Astrocyte (in vitro differentiated cells and primary cell): Measurements from ENCODE around the gene TBCA. TPM values are rescaled to one million over a fixed set of nuclear protein-coding genes. Genes with fewer than 3 reads are reported as not detected.

ENCODE experiments used
- DNase-seq: peaks from one replicate; pipeline ENCODE4 v3.0.0-alpha.2; 2010; ENCODE audit warnings: low read depth
- FAIRE-seq: peaks from 2 replicates; lab custom pipeline; 2011; peaks lifted over from hg19 to GRCh38; lab: Jason Lieb, UNC
- H2AFZ ChIP-seq: 2 replicates; pipeline ENCODE4 v1.6.0; 2012; ENCODE audit warnings: low read depth, low read length, inconsistent platforms
- H3K27ac ChIP-seq: 2 replicates; pipeline ENCODE4 v1.5.1; 2011; ENCODE audit warnings: low read depth, low read length, inconsistent platforms
- H3K27me3 ChIP-seq: 2 replicates; pipeline ENCODE4 v1.6.0; 2011; ENCODE audit warnings: low read length, inconsistent platforms; ENCODE audit not compliant: insufficient read depth
- H3K36me3 ChIP-seq: 2 replicates; pipeline ENCODE4 v1.5.1; 2011; ENCODE audit warnings: low read length, inconsistent platforms; ENCODE audit not compliant: insufficient read depth
- H3K4me1 ChIP-seq: 2 replicates; pipeline ENCODE4 v1.5.1; 2011; ENCODE audit warnings: low read length, inconsistent platforms; ENCODE audit not compliant: insufficient read depth
- H3K4me2 ChIP-seq: 2 replicates; pipeline ENCODE4 v1.6.0; 2012; ENCODE audit warnings: low read length, inconsistent platforms
- H3K4me3 ChIP-seq: 2 replicates; pipeline ENCODE4 v1.5.1; 2011; ENCODE audit warnings: low read depth, mild to moderate bottlenecking, low read length, inconsistent platforms; ENCODE audit not compliant: insufficient read depth
- H3K79me2 ChIP-seq: 2 replicates; pipeline ENCODE4 v1.6.0; 2012; ENCODE audit warnings: mild to moderate bottlenecking, low read length, inconsistent platforms; ENCODE audit not compliant: insufficient read depth
- H3K9ac ChIP-seq: 2 replicates; pipeline ENCODE4 v1.6.0; 2012; ENCODE audit warnings: mild to moderate bottlenecking, low read length, inconsistent platforms
- H3K9me3 ChIP-seq: 2 replicates; pipeline ENCODE4 v1.5.1; 2012; ENCODE audit warnings: low read depth, mild to moderate bottlenecking, low read length, inconsistent platforms; ENCODE audit not compliant: insufficient read depth
- H4K20me1 ChIP-seq: 2 replicates; pipeline ENCODE4 v1.6.0; 2012; ENCODE audit warnings: low read length, inconsistent platforms; ENCODE audit not compliant: insufficient read depth
- H3K27ac Mint-ChIP-seq: one replicate; pipeline ENCODE4 v1.8.0; 2021; ENCODE audit warnings: mild to moderate bottlenecking, mixed read lengths; ENCODE audit not compliant: unreplicated experiment
- H3K27me3 Mint-ChIP-seq: one replicate; pipeline ENCODE4 v1.8.0; 2021; ENCODE audit warnings: low read depth, mixed read lengths; ENCODE audit not compliant: unreplicated experiment
- H3K36me3 Mint-ChIP-seq: one replicate; pipeline ENCODE4 v1.8.0; 2021; ENCODE audit warnings: low read depth, mixed read lengths; ENCODE audit not compliant: unreplicated experiment
- H3K4me1 Mint-ChIP-seq: one replicate; pipeline ENCODE4 v1.8.0; 2021; ENCODE audit warnings: low read depth, mixed read lengths; ENCODE audit not compliant: unreplicated experiment
- H3K4me3 Mint-ChIP-seq: one replicate; pipeline ENCODE4 v1.8.0; 2021; ENCODE audit warnings: mild to moderate bottlenecking, moderate library complexity, mixed read lengths; ENCODE audit not compliant: unreplicated experiment
- H3K9me3 Mint-ChIP-seq: one replicate; pipeline ENCODE4 v1.8.0; 2021; ENCODE audit warnings: mild to moderate bottlenecking, mixed read lengths; ENCODE audit not compliant: unreplicated experiment
- EZH2 ChIP-seq: IDR thresholded peaks from 2 replicates; pipeline ENCODE4 v1.6.1; 2012; ENCODE audit warnings: mild to moderate bottlenecking, low read length, inconsistent platforms; ENCODE audit not compliant: insufficient read depth
- total RNA-seq: library from RNA; stranded (reverse); gene quantifications from 2 replicates; pipeline ENCODE4 v1.2.1, GENCODE V29; 2021
- TF ChIP-seq, protein P1 (sequence below): IDR thresholded peaks from 2 replicates; pipeline ENCODE4 v1.5.1; 2011; ENCODE audit warnings: low read depth, mild to moderate bottlenecking, inconsistent platforms, low read length, moderate library complexity; ENCODE audit not compliant: insufficient read depth

TBCA gene
- total RNA-seq, 1 donor from 2014 or later: 207 TPM

DNA sequence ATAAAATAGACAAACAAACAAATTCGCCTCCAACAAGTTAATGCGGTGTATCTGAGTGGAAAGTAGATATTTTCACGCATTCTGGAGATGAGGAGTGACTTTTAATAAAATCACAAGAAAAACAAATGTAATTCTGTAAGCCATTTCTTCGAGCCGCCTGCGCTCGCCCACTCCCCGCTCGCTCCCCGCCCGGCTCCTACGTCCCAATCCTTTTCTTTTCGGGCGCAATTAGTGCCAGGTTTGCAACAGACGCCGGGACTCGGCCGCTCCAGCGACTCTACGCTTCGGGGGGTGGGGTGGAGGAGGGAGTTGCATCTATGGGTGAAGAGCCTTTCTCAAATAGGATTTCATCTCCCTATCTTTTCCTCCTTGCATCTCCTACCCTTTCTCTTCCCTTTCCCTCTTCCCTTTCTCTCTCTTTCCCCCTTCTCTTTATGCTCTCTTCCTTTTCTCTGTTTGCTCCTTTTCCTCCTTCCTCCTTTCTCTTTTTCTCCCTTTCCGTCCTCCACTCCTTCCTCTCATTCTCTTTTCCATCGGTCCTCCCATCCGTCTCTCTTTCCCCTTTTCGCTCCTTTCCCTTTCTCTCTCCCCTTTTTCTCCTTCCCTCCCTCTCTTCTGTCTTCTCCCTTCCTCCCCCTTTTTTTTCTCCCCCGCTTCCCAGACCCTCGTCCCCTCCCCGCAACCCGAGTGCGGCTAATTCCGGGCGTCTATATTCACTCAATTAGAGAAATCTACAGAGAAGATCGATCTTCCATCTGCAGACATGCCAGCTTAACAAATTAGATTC lies 131.6 kb downstream of the TBCA start:
- TF ChIP-seq, protein P1, sequence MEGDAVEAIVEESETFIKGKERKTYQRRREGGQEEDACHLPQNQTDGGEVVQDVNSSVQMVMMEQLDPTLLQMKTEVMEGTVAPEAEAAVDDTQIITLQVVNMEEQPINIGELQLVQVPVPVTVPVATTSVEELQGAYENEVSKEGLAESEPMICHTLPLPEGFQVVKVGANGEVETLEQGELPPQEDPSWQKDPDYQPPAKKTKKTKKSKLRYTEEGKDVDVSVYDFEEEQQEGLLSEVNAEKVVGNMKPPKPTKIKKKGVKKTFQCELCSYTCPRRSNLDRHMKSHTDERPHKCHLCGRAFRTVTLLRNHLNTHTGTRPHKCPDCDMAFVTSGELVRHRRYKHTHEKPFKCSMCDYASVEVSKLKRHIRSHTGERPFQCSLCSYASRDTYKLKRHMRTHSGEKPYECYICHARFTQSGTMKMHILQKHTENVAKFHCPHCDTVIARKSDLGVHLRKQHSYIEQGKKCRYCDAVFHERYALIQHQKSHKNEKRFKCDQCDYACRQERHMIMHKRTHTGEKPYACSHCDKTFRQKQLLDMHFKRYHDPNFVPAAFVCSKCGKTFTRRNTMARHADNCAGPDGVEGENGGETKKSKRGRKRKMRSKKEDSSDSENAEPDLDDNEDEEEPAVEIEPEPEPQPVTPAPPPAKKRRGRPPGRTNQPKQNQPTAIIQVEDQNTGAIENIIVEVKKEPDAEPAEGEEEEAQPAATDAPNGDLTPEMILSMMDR: no peak
- no peak for TF ChIP-seq EZH2
- no peak for DNase-seq

DNA sequence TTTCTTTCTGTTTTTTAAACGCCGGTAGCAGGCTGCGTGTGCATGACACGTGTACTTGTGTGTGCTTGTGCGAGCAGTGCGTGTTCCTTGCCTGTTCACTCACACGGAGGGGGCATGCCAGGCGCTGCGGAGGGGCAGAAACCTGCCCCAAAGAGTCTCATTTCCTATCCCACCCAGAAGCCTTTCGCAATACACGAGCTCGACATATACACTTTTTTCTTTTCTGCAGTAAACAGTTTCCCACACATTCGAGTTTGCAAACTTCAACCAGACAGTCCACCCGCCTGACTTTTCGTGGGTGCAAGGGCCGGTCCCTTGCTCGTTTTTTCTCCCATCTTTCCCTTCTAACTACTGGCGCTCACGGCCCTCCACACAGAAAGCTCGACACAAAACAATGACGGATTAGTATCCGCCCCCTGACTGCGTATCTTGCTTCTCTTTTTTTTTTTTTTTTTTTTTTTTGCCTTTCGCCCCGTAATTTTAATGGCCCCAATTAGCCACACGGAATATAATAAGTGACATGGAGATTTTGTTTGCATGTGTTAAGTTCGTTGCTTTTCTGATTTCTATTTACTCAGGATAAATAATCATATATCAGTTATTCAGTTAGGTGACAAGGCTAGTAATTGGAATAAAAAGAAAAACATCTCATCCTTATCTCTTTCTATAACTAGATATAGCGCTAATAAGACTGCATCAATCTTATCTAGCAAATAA lies 132.3 kb downstream of the TBCA start:
- peaks cover 2% of the 10 kb centered on the region for H3K4me1 Mint-ChIP-seq
- H3K4me3 Mint-ChIP-seq: peak overlapping the region; percentile 11
- Histone ChIP-seq H3K27me3 (peaks cover 98% of the 10 kb centered on the region), H3K4me3 (no peak overlapping the region), H3K79me2 (no peaks in the 10 kb centered on the region), H3K36me3 (no peaks in the 10 kb centered on the region), H2AFZ (no peak overlapping the region), H3K9ac (no peak overlapping the region), H3K4me2 (no peak overlapping the region), H3K4me1 (peaks cover 3% of the 10 kb centered on the region), H3K9me3 (no peaks in the 10 kb centered on the region), H4K20me1 (peaks cover 20% of the 10 kb centered on the region), H3K27ac (no peak overlapping the region)
- peaks cover 5% of the 10 kb centered on the region for H3K36me3 Mint-ChIP-seq
- peaks cover 9% of the 10 kb centered on the region for H3K9me3 Mint-ChIP-seq
- TF ChIP-seq EZH2: no peak
- TF ChIP-seq, protein P1: no peak
- no peak for FAIRE-seq
- peak overlapping the region; percentile 51 for H3K27ac Mint-ChIP-seq
- no peak for DNase-seq
- H3K27me3 Mint-ChIP-seq: peaks cover 87% of the 10 kb centered on the region

More for the DNA sequence above, 131.6 kb downstream of the TBCA start:
- H3K4me2 ChIP-seq: peak overlapping the region; percentile 27
- peaks cover 88% of the 10 kb centered on the region for H3K27me3 Mint-ChIP-seq
- peaks cover 98% of the 10 kb centered on the region for H3K27me3 ChIP-seq
- peak overlapping the region; percentile 76 for H3K4me3 Mint-ChIP-seq
- H3K9me3 ChIP-seq: no peaks in the 10 kb centered on the region
- peaks cover 20% of the 10 kb centered on the region for H4K20me1 ChIP-seq
- peaks cover 2% of the 10 kb centered on the region for H3K4me1 Mint-ChIP-seq
- peaks cover 3% of the 10 kb centered on the region for H3K4me1 ChIP-seq
- no peaks in the 10 kb centered on the region for H3K36me3 ChIP-seq
- no peaks in the 10 kb centered on the region for H3K79me2 ChIP-seq
- H3K9me3 Mint-ChIP-seq: peaks cover 11% of the 10 kb centered on the region
- no peak overlapping the region for H2AFZ ChIP-seq
- no peak overlapping the region for H3K9ac ChIP-seq
- H3K4me3 ChIP-seq: no peak overlapping the region
- H3K27ac Mint-ChIP-seq: no peak overlapping the region
- no peak overlapping the region for H3K27ac ChIP-seq
- FAIRE-seq: no peak
- peaks cover 3% of the 10 kb centered on the region for H3K36me3 Mint-ChIP-seq
